Neural progenitor cell (in vitro differentiated cells): ENCODE results near the gene RBFOX2. TPM values are rescaled to one million over a fixed set of nuclear protein-coding genes. Genes with fewer than 3 reads are reported as not detected.

Experiments used
- DNase-seq: peaks from one replicate; pipeline ENCODE4 v3.0.0-alpha.2; 2016; ENCODE audit warnings: low spot score
- H2AFZ ChIP-seq: fragments of 200-600 bp; sonication (generic); replicated peaks from 2 replicates; pipeline ENCODE4 v1.6.1; 2016; ENCODE audit warnings: antibody characterized with exemption
- H3F3A ChIP-seq: fragments of 200-600 bp; sonication (generic); 2 replicates; pipeline ENCODE4 v1.6.1; 2016; ENCODE audit warnings: antibody characterized with exemption, low read depth
- H3K27ac ChIP-seq: fragments of 200-600 bp; sonication (generic); 2 replicates; pipeline ENCODE4 v1.5.1; 2016; ENCODE audit warnings: mild to moderate bottlenecking
- H3K27me3 ChIP-seq: fragments of 200-600 bp; sonication (generic); 2 replicates; pipeline ENCODE4 v1.6.1; 2016; ENCODE audit warnings: mild to moderate bottlenecking, moderate library complexity
- H3K36me3 ChIP-seq: fragments of 200-600 bp; sonication (generic); 2 replicates; pipeline ENCODE4 v1.5.1; 2016
- H3K4me1 ChIP-seq: fragments of 200-600 bp; sonication (generic); 2 replicates; pipeline ENCODE4 v1.6.1; 2016; ENCODE audit warnings: mixed run types
- H3K4me2 ChIP-seq: fragments of 200-600 bp; sonication (generic); 2 replicates; pipeline ENCODE4 v1.6.1; 2016
- H3K4me3 ChIP-seq: fragments of 200-600 bp; sonication (generic); 2 replicates; pipeline ENCODE4 v1.5.1; 2016
- H3K79me2 ChIP-seq: fragments of 200-600 bp; sonication (generic); 2 replicates; pipeline ENCODE4 v1.6.1; 2016; ENCODE audit warnings: low read depth
- H3K9ac ChIP-seq: fragments of 200-600 bp; sonication (generic); 2 replicates; pipeline ENCODE4 v1.6.1; 2016
- H3K9me3 ChIP-seq: fragments of 200-600 bp; sonication (generic); 2 replicates; pipeline ENCODE4 v1.5.1; 2016; ENCODE audit warnings: low read depth
- H4K20me1 ChIP-seq: fragments of 200-600 bp; sonication (generic); 2 replicates; pipeline ENCODE4 v1.6.1; 2016; ENCODE audit warnings: low read depth
- H3K27ac Mint-ChIP-seq: 3 replicates; pipeline ENCODE4 v1.8.0; 2021; ENCODE audit warnings: mixed read lengths
- H3K27me3 Mint-ChIP-seq: 2 replicates; pipeline ENCODE4 v1.8.0; 2022; ENCODE audit warnings: low read depth, mild to moderate bottlenecking, inconsistent platforms, moderate library complexity, mixed read lengths; ENCODE audit not compliant: insufficient read depth
- H3K36me3 Mint-ChIP-seq: 3 replicates; pipeline ENCODE4 v1.8.0; 2021; ENCODE audit warnings: mixed read lengths
- H3K4me1 Mint-ChIP-seq: 3 replicates; pipeline ENCODE4 v1.8.0; 2021; ENCODE audit warnings: mixed read lengths
- H3K4me3 Mint-ChIP-seq: 3 replicates; pipeline ENCODE4 v1.8.0; 2021; ENCODE audit warnings: mild to moderate bottlenecking, moderate library complexity, mixed read lengths
- H3K9me3 Mint-ChIP-seq: 3 replicates; pipeline ENCODE4 v1.8.0; 2020; ENCODE audit warnings: mixed read lengths
- CTCF ChIP-seq: fragments of 200-600 bp; sonication (generic); IDR thresholded peaks from 2 replicates; pipeline ENCODE4 v1.5.1; 2017; ENCODE audit warnings: antibody characterized with exemption, mild to moderate bottlenecking
- EZH2 ChIP-seq: fragments of 200-600 bp; sonication (generic); IDR thresholded peaks from 2 replicates; pipeline ENCODE4 v1.6.1; 2017; ENCODE audit warnings: antibody characterized with exemption, mild to moderate bottlenecking, moderate library complexity
- EZH2phosphoT487 ChIP-seq: fragments of 200-600 bp; sonication (generic); IDR thresholded peaks from 2 replicates; pipeline ENCODE4 v1.6.1; 2017; ENCODE audit warnings: antibody characterized with exemption
- total RNA-seq: library from RNA; depleted of rRNA; stranded (reverse); fragments of >200 nt; gene quantifications from 2 replicates; pipeline ENCODE4 v1.2.3, GENCODE V29; 2015; ENCODE audit warnings: low replicate concordance

RBFOX2 gene
- total RNA-seq, 1 donor from 2014 or later, result 163 TPM

- H3K9ac ChIP-seq, result no peak overlapping the region
- H3K79me2 ChIP-seq, result peaks cover 97% of the 10 kb centered on the region
- Mint-ChIP-seq H3K27me3 (peaks cover 7% of the 10 kb centered on the region), H3K27ac (peak overlapping the region; percentile 6), H3K9me3 (no peaks in the 10 kb centered on the region), H3K4me3 (no peak overlapping the region), H3K4me1 (peaks cover 3% of the 10 kb centered on the region), H3K36me3 (peaks cover 22% of the 10 kb centered on the region)
- no peaks in the 10 kb centered on the region for H3K27me3 ChIP-seq
- peaks cover 6% of the 10 kb centered on the region for H3K4me1 ChIP-seq
- no peak overlapping the region for H3K27ac ChIP-seq
- peaks cover 55% of the 10 kb centered on the region for H4K20me1 ChIP-seq
- H3K4me2 ChIP-seq, result no peak overlapping the region
- H3K9me3 ChIP-seq, result no peaks in the 10 kb centered on the region
- H3K36me3 ChIP-seq, result no peaks in the 10 kb centered on the region
- no peaks in the 10 kb centered on the region for H3F3A ChIP-seq
- no peak overlapping the region for H3K4me3 ChIP-seq
- no peak overlapping the region for H2AFZ ChIP-seq
- TF ChIP-seq EZH2, result no peak
- no peak for TF ChIP-seq EZH2phosphoT487
- TF ChIP-seq CTCF, result no peak
- DNase-seq, result no peak
Observed at GRCh38 chr22:35824256-35824655, 204.4 kb downstream of the RBFOX2 start.

GRCh38 chr22:35821654-35822053 is 207.0 kb downstream of the RBFOX2 start:
- no peaks in the 10 kb centered on the region for H3K36me3 ChIP-seq
- TF ChIP-seq CTCF, result no peak
- TF ChIP-seq EZH2phosphoT487, result no peak
- no peak for TF ChIP-seq EZH2
- H3K27me3 Mint-ChIP-seq, result peaks cover 7% of the 10 kb centered on the region
- no peaks in the 10 kb centered on the region for H3K27me3 ChIP-seq
- H2AFZ ChIP-seq, result no peak overlapping the region
- no peak overlapping the region for H3K27ac ChIP-seq
- H3K4me1 Mint-ChIP-seq, result no peaks in the 10 kb centered on the region
- peaks cover 6% of the 10 kb centered on the region for H3K4me1 ChIP-seq
- H3K27ac Mint-ChIP-seq, result no peak overlapping the region
- H3K4me3 ChIP-seq, result no peak overlapping the region
- H3K4me2 ChIP-seq, result no peak overlapping the region
- peaks cover 19% of the 10 kb centered on the region for H3K36me3 Mint-ChIP-seq
- H3K9me3 Mint-ChIP-seq, result no peaks in the 10 kb centered on the region
- H3K9me3 ChIP-seq, result no peaks in the 10 kb centered on the region
- no peak overlapping the region for H3K4me3 Mint-ChIP-seq
- peaks cover 98% of the 10 kb centered on the region for H3K79me2 ChIP-seq
- DNase-seq, result no peak
- no peak overlapping the region for H3K9ac ChIP-seq
- no peaks in the 10 kb centered on the region for H3F3A ChIP-seq
- H4K20me1 ChIP-seq, result peaks cover 61% of the 10 kb centered on the region

- Mint-ChIP-seq H3K27me3 (peaks cover 5% of the 10 kb centered on the region), H3K4me3 (no peak overlapping the region), H3K9me3 (no peaks in the 10 kb centered on the region), H3K27ac (no peak overlapping the region), H3K36me3 (peaks cover 12% of the 10 kb centered on the region), H3K4me1 (no peaks in the 10 kb centered on the region)
- peaks cover 98% of the 10 kb centered on the region for H3K79me2 ChIP-seq
- no peaks in the 10 kb centered on the region for H3K27me3 ChIP-seq
- TF ChIP-seq CTCF (no peak), EZH2phosphoT487 (no peak)
- no peaks in the 10 kb centered on the region for H3F3A ChIP-seq
- no peak for DNase-seq
- no peaks in the 10 kb centered on the region for H3K9me3 ChIP-seq
- no peak overlapping the region for H3K27ac ChIP-seq
- H2AFZ ChIP-seq, result no peak overlapping the region
- peaks cover 6% of the 10 kb centered on the region for H3K4me1 ChIP-seq
- H3K9ac ChIP-seq, result no peak overlapping the region
- H3K36me3 ChIP-seq, result no peaks in the 10 kb centered on the region
- H3K4me2 ChIP-seq, result no peak overlapping the region
- H4K20me1 ChIP-seq, result peaks cover 71% of the 10 kb centered on the region
- H3K4me3 ChIP-seq, result no peak overlapping the region
Observed at GRCh38 chr22:35819421-35819820, 209.2 kb downstream of the RBFOX2 start.
